ENCODE results near the gene ACIN1. TPM values are rescaled to one million over a fixed set of nuclear protein-coding genes. Genes with fewer than 3 reads are reported as not detected.

ACIN1 gene
- total and polyA plus RNA-seq, 10 of the 15 experiments (the other 5 are each of a cell fraction or from before 2014, with no cell fraction given): 4.3 to 148 (median 93.4) TPM

GRCh38 chr14:23123419-23123818, 28.5 kb upstream of the ACIN1 start:
- no peak overlapping the region for H3K9ac ChIP-seq (ENCODE audit: control insufficient read depth, insufficient read depth, low read length)
- no peaks in the 10 kb centered on the region for H3K36me3 ChIP-seq (ENCODE audit: control insufficient read depth in 2 of 2, insufficient read depth in 2 of 2, low read length in 1 of 2)
- no peaks in the 10 kb centered on the region for H3K79me2 ChIP-seq (ENCODE audit: control insufficient read depth, insufficient read depth, low read length)
- H3K9me3 ChIP-seq (replicated peaks; ENCODE audit: control insufficient read depth, insufficient read depth, low read length): no peaks in the 10 kb centered on the region
- ChIA-PET POLR2A (no interaction called here), SMC1A (ENCODE audit: uncharacterized antibody, unreplicated experiment) (interaction anchor here (0.6 to 1.6 kb wide), 4 partner anchors 11 to 257 kb away, joined by 3 to 4 read pairs (median 3); no protein-coding TSS in a partner anchor), CTCF (interaction anchor here (0.5 to 6.4 kb wide), 5 partner anchors 54 to 268 kb away, joined by 3 to 127 read pairs (median 4); partner anchors contain the start of gene SLC7A8), RAD21 (ENCODE audit: unreplicated experiment) (interaction anchor here (1.1 kb wide), 1 partner anchor 177 kb away, joined by 4 read pairs; no protein-coding TSS in a partner anchor)
- no peak overlapping the region for H2AFZ ChIP-seq (ENCODE audit: control insufficient read depth, low read depth, low read length)
- in situ Hi-C loops (cut with MboI): loop anchor here (10.0 kb wide), 1 partner anchor 61 kb away; the partner anchor contains the start of gene SLC7A8
- no peak overlapping the region for H3K27ac ChIP-seq (ENCODE audit: control insufficient read depth, insufficient read depth)
- FAIRE-seq (no peak), DNase-seq (ENCODE audit: low read depth, low spot score) (no peak), ATAC-seq (no peak)
- intact Hi-C loops (cut with micrococcal nuclease; ENCODE audit: unreplicated experiment): no loop called here
- H4K20me1 ChIP-seq (ENCODE audit: control insufficient read depth, insufficient read depth): no peaks in the 10 kb centered on the region
- H3K4me3 ChIP-seq: no peak overlapping the region
- no peaks in the 10 kb centered on the region; a peak in 3 of 4 replicates for H3K27me3 ChIP-seq (replicated peaks in 1 of 2; ENCODE audit: control insufficient read depth in 2 of 2, insufficient read depth in 2 of 2, low read length in 1 of 2)
- H3K4me1 ChIP-seq (ENCODE audit: control insufficient read depth, insufficient read depth, low read length): peaks cover 20% of the 10 kb centered on the region
- BruUV-seq (replicated peaks): no TSS peak
- H3K4me2 ChIP-seq (ENCODE audit: control insufficient read depth, insufficient read depth): no peak overlapping the region
- WGBS (ENCODE audit: insufficient coverage, insufficient replicate concordance, low lambda C conversion rate, missing lambda C conversion rate): 56% methylated on average over 8 of the region's 8 CpGs
- TF ChIP-seq MTA3 (IDR thresholded peaks at IDR 0.05; ENCODE audit: borderline replicate concordance, low read length): no peak
- no peak for TF ChIP-seq JUNB (IDR thresholded peaks at IDR 0.05)
- no peak for TF ChIP-seq IKZF2 (IDR thresholded peaks at IDR 0.05)
- TF ChIP-seq, protein P1, sequence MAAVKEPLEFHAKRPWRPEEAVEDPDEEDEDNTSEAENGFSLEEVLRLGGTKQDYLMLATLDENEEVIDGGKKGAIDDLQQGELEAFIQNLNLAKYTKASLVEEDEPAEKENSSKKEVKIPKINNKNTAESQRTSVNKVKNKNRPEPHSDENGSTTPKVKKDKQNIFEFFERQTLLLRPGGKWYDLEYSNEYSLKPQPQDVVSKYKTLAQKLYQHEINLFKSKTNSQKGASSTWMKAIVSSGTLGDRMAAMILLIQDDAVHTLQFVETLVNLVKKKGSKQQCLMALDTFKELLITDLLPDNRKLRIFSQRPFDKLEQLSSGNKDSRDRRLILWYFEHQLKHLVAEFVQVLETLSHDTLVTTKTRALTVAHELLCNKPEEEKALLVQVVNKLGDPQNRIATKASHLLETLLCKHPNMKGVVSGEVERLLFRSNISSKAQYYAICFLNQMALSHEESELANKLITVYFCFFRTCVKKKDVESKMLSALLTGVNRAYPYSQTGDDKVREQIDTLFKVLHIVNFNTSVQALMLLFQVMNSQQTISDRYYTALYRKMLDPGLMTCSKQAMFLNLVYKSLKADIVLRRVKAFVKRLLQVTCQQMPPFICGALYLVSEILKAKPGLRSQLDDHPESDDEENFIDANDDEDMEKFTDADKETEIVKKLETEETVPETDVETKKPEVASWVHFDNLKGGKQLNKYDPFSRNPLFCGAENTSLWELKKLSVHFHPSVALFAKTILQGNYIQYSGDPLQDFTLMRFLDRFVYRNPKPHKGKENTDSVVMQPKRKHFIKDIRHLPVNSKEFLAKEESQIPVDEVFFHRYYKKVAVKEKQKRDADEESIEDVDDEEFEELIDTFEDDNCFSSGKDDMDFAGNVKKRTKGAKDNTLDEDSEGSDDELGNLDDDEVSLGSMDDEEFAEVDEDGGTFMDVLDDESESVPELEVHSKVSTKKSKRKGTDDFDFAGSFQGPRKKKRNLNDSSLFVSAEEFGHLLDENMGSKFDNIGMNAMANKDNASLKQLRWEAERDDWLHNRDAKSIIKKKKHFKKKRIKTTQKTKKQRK (IDR thresholded peaks at IDR 0.05; ENCODE audit: low read depth, low read length): no peak

All from GM12878 (cell line).